Measurements from ENCODE around the gene FEN1.

Gene FEN1

GRCh38 chr11:61778357-61778886, 14.3 kb upstream of the FEN1 start:
- H3K9me3 Mint-ChIP-seq: no peaks in the 10 kb centered on the region
- H3K4me1 Mint-ChIP-seq: peaks cover 26% of the 10 kb centered on the region
- no peak for ATAC-seq
- H3K27ac Mint-ChIP-seq: no peak overlapping the region
- DNase-seq: no peak
- H3K4me3 Mint-ChIP-seq: no peak overlapping the region
- H3K27me3 Mint-ChIP-seq: peaks cover 21% of the 10 kb centered on the region

- Mint-ChIP-seq H3K9me3 (no peaks in the 10 kb centered on the region), H3K4me1 (peaks cover 26% of the 10 kb centered on the region), H3K27ac (no peak overlapping the region), H3K27me3 (peaks cover 21% of the 10 kb centered on the region), H3K4me3 (no peak overlapping the region)
- no peak for ATAC-seq
- DNase-seq: no peak
Measured at GRCh38 chr11:61778920-61779650, 13.6 kb upstream of the FEN1 start.

- Mint-ChIP-seq H3K9me3 (no peaks in the 10 kb centered on the region), H3K27me3 (peaks cover 21% of the 10 kb centered on the region), H3K27ac (no peak overlapping the region), H3K4me3 (no peak overlapping the region), H3K4me1 (peaks cover 26% of the 10 kb centered on the region)
- ATAC-seq: no peak
- no peak for DNase-seq
Measured at GRCh38 chr11:61779666-61780525, 12.8 kb upstream of the FEN1 start.

- Mint-ChIP-seq H3K9me3 (no peaks in the 10 kb centered on the region), H3K27me3 (peaks cover 21% of the 10 kb centered on the region), H3K27ac (no peak overlapping the region), H3K4me1 (peaks cover 26% of the 10 kb centered on the region), H3K4me3 (no peak overlapping the region)
- no peak for DNase-seq
- no peak for ATAC-seq
Measured at GRCh38 chr11:61780581-61781162, 12.0 kb upstream of the FEN1 start.

- peaks cover 22% of the 10 kb centered on the region for H3K4me1 Mint-ChIP-seq
Measured at GRCh38 chr11:61781585-61781984, 11.1 kb upstream of the FEN1 start.

GRCh38 chr11:61782299-61782698, 10.4 kb upstream of the FEN1 start:
- ATAC-seq (no peak), DNase-seq (no peak)
- Mint-ChIP-seq H3K4me3 (no peak overlapping the region), H3K27me3 (peaks cover 14% of the 10 kb centered on the region), H3K9me3 (no peaks in the 10 kb centered on the region), H3K4me1 (peaks cover 14% of the 10 kb centered on the region), H3K27ac (no peak overlapping the region)

More at GRCh38 chr11:61781585-61781984, 11.1 kb upstream of the FEN1 start:
- Mint-ChIP-seq H3K9me3 (no peaks in the 10 kb centered on the region), H3K4me3 (no peak overlapping the region), H3K27me3 (peaks cover 17% of the 10 kb centered on the region), H3K27ac (no peak overlapping the region)
- no peak for ATAC-seq
- no peak for DNase-seq

GRCh38 chr11:61782841-61783240, 9.9 kb upstream of the FEN1 start:
- peaks cover 9% of the 10 kb centered on the region for H3K4me1 Mint-ChIP-seq
- no peak overlapping the region for H3K4me3 Mint-ChIP-seq
- DNase-seq: no peak
- no peaks in the 10 kb centered on the region for H3K9me3 Mint-ChIP-seq
- no peak for ATAC-seq
- H3K27ac Mint-ChIP-seq: no peak overlapping the region
- peaks cover 12% of the 10 kb centered on the region for H3K27me3 Mint-ChIP-seq

GRCh38 chr11:61783717-61784505, 8.8 kb upstream of the FEN1 start:
- DNase-seq: no peak
- Mint-ChIP-seq H3K4me1 (peaks cover 7% of the 10 kb centered on the region), H3K27ac (peak overlapping the region in 1 of 2 donors; percentile 64), H3K27me3 (peaks cover 1% of the 10 kb centered on the region), H3K4me3 (no peak overlapping the region), H3K9me3 (no peaks in the 10 kb centered on the region)
- no peak for ATAC-seq

GRCh38 chr11:61784506-61784805, 8.3 kb upstream of the FEN1 start:
- H3K27me3 Mint-ChIP-seq: no peaks in the 10 kb centered on the region
- no peaks in the 10 kb centered on the region for H3K9me3 Mint-ChIP-seq
- H3K4me1 Mint-ChIP-seq: peaks cover 11% of the 10 kb centered on the region
- peak overlapping the region in 1 of 2 donors; percentile 64 for H3K27ac Mint-ChIP-seq
- no peak for ATAC-seq
- no peak overlapping the region for H3K4me3 Mint-ChIP-seq
- DNase-seq: no peak

GRCh38 chr11:61785837-61786402, 6.8 kb upstream of the FEN1 start:
- peak; percentile 6 for ATAC-seq
- H3K4me3 Mint-ChIP-seq: no peak overlapping the region
- peaks cover 22% of the 10 kb centered on the region for H3K4me1 Mint-ChIP-seq
- no peak for DNase-seq
- no peak overlapping the region for H3K27ac Mint-ChIP-seq
- H3K27me3 Mint-ChIP-seq: no peaks in the 10 kb centered on the region
- no peaks in the 10 kb centered on the region for H3K9me3 Mint-ChIP-seq

GRCh38 chr11:61787928-61788491, 4.7 kb upstream of the FEN1 start:
- H3K9me3 Mint-ChIP-seq: no peaks in the 10 kb centered on the region
- no peaks in the 10 kb centered on the region for H3K27me3 Mint-ChIP-seq
- peaks cover 34% of the 10 kb centered on the region for H3K4me1 Mint-ChIP-seq
- DNase-seq: no peak
- peak overlapping the region in 1 of 2 donors; percentile 38 for H3K27ac Mint-ChIP-seq
- H3K4me3 Mint-ChIP-seq: no peak overlapping the region
- no peak for ATAC-seq

- ATAC-seq (peak; percentile 59), DNase-seq (peak in 1 of 2 donors; percentile 56)
- Mint-ChIP-seq H3K27me3 (no peaks in the 10 kb centered on the region), H3K4me3 (peak overlapping the region; percentile 89 to 92), H3K9me3 (no peaks in the 10 kb centered on the region), H3K4me1 (peaks cover 68% of the 10 kb centered on the region), H3K27ac (peak overlapping the region; percentile 98 to 100)
Measured at GRCh38 chr11:61791737-61792309, 888 bp upstream of the FEN1 start.

- ATAC-seq (peak; percentile 44), DNase-seq (no peak)
- Mint-ChIP-seq H3K27ac (peak overlapping the region; percentile 98 to 100), H3K4me3 (peak overlapping the region; percentile 89 to 92), H3K4me1 (peaks cover 75% of the 10 kb centered on the region), H3K27me3 (no peaks in the 10 kb centered on the region), H3K9me3 (no peaks in the 10 kb centered on the region)
Measured at GRCh38 chr11:61793083-61793828, 545 bp downstream of the FEN1 start.

GRCh38 chr11:61793829-61794204, 1.1 kb downstream of the FEN1 start:
- ATAC-seq (no peak), DNase-seq (no peak)
- Mint-ChIP-seq H3K4me3 (peak overlapping the region; percentile 89 to 92), H3K4me1 (peaks cover 75% of the 10 kb centered on the region), H3K27ac (peak overlapping the region; percentile 27 to 92), H3K9me3 (no peaks in the 10 kb centered on the region), H3K27me3 (no peaks in the 10 kb centered on the region)
